ENCODE data around the gene ZNF423. TPM values are rescaled to one million over a fixed set of nuclear protein-coding genes. Genes with fewer than 3 reads are reported as not detected.

The ZNF423 gene
- polyA plus RNA-seq, 1 of the 3 experiments (the other 2 are of a cell fraction) = 1.2 TPM

GRCh38 chr16:49470513-49470991, 385.4 kb downstream of the ZNF423 start:
- 60% methylated on average over 3 of the region's 3 CpGs for whole genome bisulfite sequencing (ENCODE audit: low lambda C conversion rate)
- H3K9ac ChIP-seq = no peak overlapping the region
- H3K9me2 ChIP-seq = no peaks in the 10 kb centered on the region
- TF ChIP-seq MXI1 (IDR thresholded peaks at IDR 0.05; ENCODE audit: low read depth, low read length) (no peak), RFX5 (IDR thresholded peaks at IDR 0.05; ENCODE audit: low read length) (no peak), RAD21 (IDR thresholded peaks at IDR 0.05; ENCODE audit: low read length) (no peak), YY1 (IDR thresholded peaks at IDR 0.05; ENCODE audit: low read depth) (no peak), GATA2 (CRISPR knock-in tag; IDR thresholded peaks at IDR 0.05) (no peak), PBX3 (IDR thresholded peaks at IDR 0.05) (no peak), RXRA (IDR thresholded peaks at IDR 0.05; ENCODE audit: borderline replicate concordance, low read depth) (no peak), SMC3 (IDR thresholded peaks at IDR 0.05; ENCODE audit: low read depth, low read length) (no peak), TAF1 (IDR thresholded peaks at IDR 0.05; ENCODE audit: borderline replicate concordance, low read depth, low read length) (no peak), GABPA (IDR thresholded peaks at IDR 0.05; ENCODE audit: low read depth) (no peak), EP300 (IDR thresholded peaks at IDR 0.05; ENCODE audit: borderline replicate concordance in 1 of 2, low read depth in 1 of 2, low read length in 1 of 2) (no peak), ELF1 (IDR thresholded peaks at IDR 0.05) (no peak), REST (IDR thresholded peaks at IDR 0.05; ENCODE audit: low read depth, low read length) (no peak), FOSL2 (IDR thresholded peaks at IDR 0.05; ENCODE audit: borderline replicate concordance, low read depth) (no peak), MEF2A (IDR thresholded peaks at IDR 0.05; ENCODE audit: borderline replicate concordance, low read depth) (no peak)
- TF ChIP-seq, protein P1, sequence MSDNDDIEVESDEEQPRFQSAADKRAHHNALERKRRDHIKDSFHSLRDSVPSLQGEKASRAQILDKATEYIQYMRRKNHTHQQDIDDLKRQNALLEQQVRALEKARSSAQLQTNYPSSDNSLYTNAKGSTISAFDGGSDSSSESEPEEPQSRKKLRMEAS (IDR thresholded peaks at IDR 0.05; ENCODE audit: low read depth) = no peak
- TF ChIP-seq, protein P2, sequence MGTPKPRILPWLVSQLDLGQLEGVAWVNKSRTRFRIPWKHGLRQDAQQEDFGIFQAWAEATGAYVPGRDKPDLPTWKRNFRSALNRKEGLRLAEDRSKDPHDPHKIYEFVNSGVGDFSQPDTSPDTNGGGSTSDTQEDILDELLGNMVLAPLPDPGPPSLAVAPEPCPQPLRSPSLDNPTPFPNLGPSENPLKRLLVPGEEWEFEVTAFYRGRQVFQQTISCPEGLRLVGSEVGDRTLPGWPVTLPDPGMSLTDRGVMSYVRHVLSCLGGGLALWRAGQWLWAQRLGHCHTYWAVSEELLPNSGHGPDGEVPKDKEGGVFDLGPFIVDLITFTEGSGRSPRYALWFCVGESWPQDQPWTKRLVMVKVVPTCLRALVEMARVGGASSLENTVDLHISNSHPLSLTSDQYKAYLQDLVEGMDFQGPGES (IDR thresholded peaks at IDR 0.05; ENCODE audit: low read depth, low read length) = no peak
- POLR2A ChIA-PET = no interaction called here
- peaks cover 0 to 16% of the 10 kb centered on the region in 2 experiments; a peak in 1 of 4 replicates for H3K4me1 ChIP-seq (ENCODE audit: control insufficient read depth in 1 of 2, insufficient read depth in 2 of 2, low read depth in 1 of 2, low read length in 1 of 2)
- CTCF ChIA-PET = interaction anchor here (1.9 to 2.7 kb wide), 2 partner anchors 22 to 451 kb away, joined by 7 to 14 read pairs; no protein-coding TSS in a partner anchor
- H3F3A ChIP-seq (replicated peaks; ENCODE audit: insufficient read depth) = no peaks in the 10 kb centered on the region
- H4K20me1 ChIP-seq (ENCODE audit: insufficient read depth) = no peaks in the 10 kb centered on the region
- no peak overlapping the region for H3K4me2 ChIP-seq
- H3K79me2 ChIP-seq (ENCODE audit: insufficient read depth) = no peaks in the 10 kb centered on the region
- H3K27ac ChIP-seq (ENCODE audit: low read depth in 2 of 2, low read length in 1 of 2) = no peak overlapping the region
- H3K9me3 ChIP-seq = no peaks in the 10 kb centered on the region
- H3K27me3 ChIP-seq (ENCODE audit: insufficient read depth) = no peaks in the 10 kb centered on the region
- DNase-seq = no peak
- H2AFZ ChIP-seq (ENCODE audit: low read depth) = no peak overlapping the region
- H3K4me3 ChIP-seq (ENCODE audit: low read depth in 2 of 2, low read length in 1 of 2) = no peak overlapping the region
- no peaks in the 10 kb centered on the region for H3K36me3 ChIP-seq (replicated peaks in 1 of 2; ENCODE audit: control insufficient read depth in 1 of 2, insufficient read depth in 2 of 2, low read length in 1 of 2)
